ENCODE results near the gene OTC.

- TF ChIP-seq CTCF (IDR thresholded peaks at IDR 0.05) (no peak), POLR2A (IDR thresholded peaks at IDR 0.05) (no peak)
These were observed 54.7 kb downstream of the OTC start for GRCh38 chrX:38407126-38407525.

Measured in heart left ventricle (tissue), 13 donors.